Measurements from ENCODE around the gene BSPRY. TPM values are rescaled to one million over a fixed set of nuclear protein-coding genes. Genes with fewer than 3 reads are reported as not detected.

BSPRY gene
- total RNA-seq, 1 donor from 2014 or later = 8.4 TPM

GRCh38 chr9:113326230-113326629 is 23.1 kb upstream of the BSPRY start:
- Histone ChIP-seq H3K36me3 (peaks cover 3% of the 10 kb centered on the region), H3K4me1 (no peaks in the 10 kb centered on the region), H3K27ac (no peak overlapping the region), H3K4me3 (no peak overlapping the region), H3K27me3 (ENCODE audit: low read depth) (no peaks in the 10 kb centered on the region), H3K9me3 (no peaks in the 10 kb centered on the region)
- TF ChIP-seq, protein P1, sequence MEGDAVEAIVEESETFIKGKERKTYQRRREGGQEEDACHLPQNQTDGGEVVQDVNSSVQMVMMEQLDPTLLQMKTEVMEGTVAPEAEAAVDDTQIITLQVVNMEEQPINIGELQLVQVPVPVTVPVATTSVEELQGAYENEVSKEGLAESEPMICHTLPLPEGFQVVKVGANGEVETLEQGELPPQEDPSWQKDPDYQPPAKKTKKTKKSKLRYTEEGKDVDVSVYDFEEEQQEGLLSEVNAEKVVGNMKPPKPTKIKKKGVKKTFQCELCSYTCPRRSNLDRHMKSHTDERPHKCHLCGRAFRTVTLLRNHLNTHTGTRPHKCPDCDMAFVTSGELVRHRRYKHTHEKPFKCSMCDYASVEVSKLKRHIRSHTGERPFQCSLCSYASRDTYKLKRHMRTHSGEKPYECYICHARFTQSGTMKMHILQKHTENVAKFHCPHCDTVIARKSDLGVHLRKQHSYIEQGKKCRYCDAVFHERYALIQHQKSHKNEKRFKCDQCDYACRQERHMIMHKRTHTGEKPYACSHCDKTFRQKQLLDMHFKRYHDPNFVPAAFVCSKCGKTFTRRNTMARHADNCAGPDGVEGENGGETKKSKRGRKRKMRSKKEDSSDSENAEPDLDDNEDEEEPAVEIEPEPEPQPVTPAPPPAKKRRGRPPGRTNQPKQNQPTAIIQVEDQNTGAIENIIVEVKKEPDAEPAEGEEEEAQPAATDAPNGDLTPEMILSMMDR (IDR thresholded peaks at IDR 0.05) = no peak
- intact Hi-C loops (cut with DNase I) = no loop called here
- no peak for DNase-seq
- no peak for ATAC-seq

DNA sequence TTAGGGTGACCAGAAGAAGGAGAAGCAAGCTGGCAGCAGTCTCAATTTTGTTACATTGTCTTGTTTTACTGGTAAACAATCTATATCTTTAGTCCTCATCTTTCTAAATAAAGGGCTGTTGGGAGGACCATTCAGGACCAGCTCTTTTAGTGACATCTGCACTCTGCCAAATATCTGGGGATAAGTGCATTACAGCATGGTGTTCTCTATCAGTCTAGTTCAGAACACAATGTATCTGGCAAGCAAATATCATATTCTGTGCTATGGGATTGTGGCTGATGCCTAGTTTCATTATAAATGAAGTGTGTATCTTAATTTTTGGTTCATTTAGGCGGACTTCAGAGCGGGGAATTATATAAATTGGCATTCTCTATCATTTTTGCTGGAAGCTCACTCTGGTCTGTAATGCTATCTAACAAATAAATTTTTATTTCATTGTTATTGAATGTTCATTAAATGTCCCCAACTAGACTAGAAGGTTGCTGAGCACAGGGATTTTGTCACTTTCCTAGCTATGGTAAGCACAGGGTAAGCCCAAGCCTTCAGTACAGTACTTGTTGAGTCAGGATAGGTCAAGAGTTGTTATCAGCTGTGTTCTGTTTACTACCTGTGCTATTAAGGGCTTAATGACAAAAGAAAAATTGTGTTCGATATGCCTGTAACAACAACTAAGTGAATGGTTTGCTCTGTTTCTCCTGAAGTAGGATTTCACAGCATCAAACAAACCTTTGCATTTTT is 21.1 kb upstream of the BSPRY start:
- intact Hi-C loops (cut with DNase I) = no loop called here
- TF ChIP-seq, protein P1 (IDR thresholded peaks at IDR 0.05) = no peak
- DNase-seq (no peak), ATAC-seq (no peak)
- no peaks in the 10 kb centered on the region for H3K9me3 ChIP-seq
- H3K36me3 ChIP-seq = no peaks in the 10 kb centered on the region
- H3K4me1 ChIP-seq = no peaks in the 10 kb centered on the region
- H3K4me3 ChIP-seq = no peak overlapping the region
- H3K27ac ChIP-seq = no peak overlapping the region
- no peaks in the 10 kb centered on the region for H3K27me3 ChIP-seq (ENCODE audit: low read depth)

- DNase-seq (no peak), ATAC-seq (no peak)
- H3K36me3 ChIP-seq = no peaks in the 10 kb centered on the region
- no peak overlapping the region for H3K27ac ChIP-seq
- no peaks in the 10 kb centered on the region for H3K27me3 ChIP-seq (ENCODE audit: low read depth)
- no peak overlapping the region for H3K4me3 ChIP-seq
- no peaks in the 10 kb centered on the region for H3K9me3 ChIP-seq
- intact Hi-C loops (cut with DNase I) = no loop called here
- TF ChIP-seq, protein P1 (IDR thresholded peaks at IDR 0.05) = no peak
- H3K4me1 ChIP-seq = no peaks in the 10 kb centered on the region
Observed at GRCh38 chr9:113331780-113332179, 17.6 kb upstream of the BSPRY start.

- Histone ChIP-seq H3K9me3 (no peaks in the 10 kb centered on the region), H3K27me3 (ENCODE audit: low read depth) (no peaks in the 10 kb centered on the region), H3K36me3 (no peaks in the 10 kb centered on the region), H3K4me3 (no peak overlapping the region), H3K4me1 (peaks cover 15% of the 10 kb centered on the region), H3K27ac (no peak overlapping the region)
- ATAC-seq (no peak), DNase-seq (no peak)
- TF ChIP-seq, protein P1 (IDR thresholded peaks at IDR 0.05) = no peak
- intact Hi-C loops (cut with DNase I) = no loop called here
Observed at GRCh38 chr9:113337714-113338113, 11.6 kb upstream of the BSPRY start.

- Histone ChIP-seq H3K27ac (peak within 1 kb of the TSS; percentile 83), H3K9me3 (no peaks in the 10 kb centered on the region), H3K4me3 (peak within 1 kb of the TSS; percentile 94), H3K27me3 (ENCODE audit: low read depth) (no peaks in the 10 kb centered on the region), H3K4me1 (peaks cover 22% of the 10 kb centered on the region), H3K36me3 (no peaks in the 10 kb centered on the region)
- intact Hi-C loops (cut with DNase I) = no loop called here
- ATAC-seq = peak; percentile 96 to 98
- peak; percentile 91 for DNase-seq
- TF ChIP-seq, protein P1 (IDR thresholded peaks at IDR 0.05) = no peak
Observed at GRCh38 chr9:113340011-113340699, 9.2 kb upstream of the BSPRY start, which contains the start of gene WDR31. WDR31 (minus strand) TSS chr9:113340275; CDS start chr9:113332022, 8,253 bp downstream.

Data from lower lobe of right lung (tissue), 2 donors.